ENCODE measurements around the gene TFIP11.
"Not testable (repeated sequence)": the region's sequence is repeated elsewhere in the genome, so short reads cannot be mapped to it uniquely, and the experiment has no call there.

The TFIP11 gene

GRCh38 chr22:26541167-26541819, 29.0 kb upstream of the TFIP11 start:
- DNase-seq (ENCODE audit: low spot score) = no peak

GRCh38 chr22:26540119-26540518, 27.8 kb upstream of the TFIP11 start:
- DNase-seq (ENCODE audit: low spot score) = no peak

GRCh38 chr22:26536762-26537134, 24.5 kb upstream of the TFIP11 start:
- DNase-seq (ENCODE audit: low spot score) = no peak

GRCh38 chr22:26536056-26536761, 23.9 kb upstream of the TFIP11 start:
- no peak for DNase-seq (ENCODE audit: low spot score)

- no peak for DNase-seq (ENCODE audit: low spot score)
Measured at GRCh38 chr22:26535603-26535908, 23.3 kb upstream of the TFIP11 start.

GRCh38 chr22:26534874-26535602, 22.8 kb upstream of the TFIP11 start:
- no peak for DNase-seq (ENCODE audit: low spot score)

GRCh38 chr22:26534171-26534855, 22.0 kb upstream of the TFIP11 start:
- DNase-seq (ENCODE audit: low spot score) = no peak

- no peak for DNase-seq (ENCODE audit: low spot score)
Measured at GRCh38 chr22:26529345-26529744, 17.1 kb upstream of the TFIP11 start.

- not testable (repeated sequence) for DNase-seq (ENCODE audit: low spot score)
Measured at GRCh38 chr22:26528518-26528917, 16.2 kb upstream of the TFIP11 start.

- DNase-seq (ENCODE audit: low spot score) = no peak
Measured at GRCh38 chr22:26527574-26528465, 15.5 kb upstream of the TFIP11 start.

GRCh38 chr22:26527167-26527566, 14.9 kb upstream of the TFIP11 start:
- no peak for DNase-seq (ENCODE audit: low spot score)

- DNase-seq (ENCODE audit: low spot score) = no peak
Measured at GRCh38 chr22:26525946-26526564, 13.8 kb upstream of the TFIP11 start.

GRCh38 chr22:26524870-26525269, 12.6 kb upstream of the TFIP11 start:
- DNase-seq (ENCODE audit: low spot score) = no peak

GRCh38 chr22:26522592-26522991, 10.3 kb upstream of the TFIP11 start:
- DNase-seq (ENCODE audit: low spot score) = no peak

- DNase-seq (ENCODE audit: low spot score) = no peak
Measured at GRCh38 chr22:26522012-26522411, 9.7 kb upstream of the TFIP11 start.

GRCh38 chr22:26517429-26517828, 5.2 kb upstream of the TFIP11 start:
- DNase-seq (ENCODE audit: low spot score) = no peak

GRCh38 chr22:26516503-26516902, 4.2 kb upstream of the TFIP11 start:
- no peak for DNase-seq (ENCODE audit: low spot score)

GRCh38 chr22:26515931-26516330, 3.7 kb upstream of the TFIP11 start:
- DNase-seq (ENCODE audit: low spot score) = no peak

GRCh38 chr22:26514419-26515161, 2.3 kb upstream of the TFIP11 start:
- no peak for DNase-seq (ENCODE audit: low spot score)

- DNase-seq (ENCODE audit: low spot score) = no peak
Measured at GRCh38 chr22:26513838-26514237, 1.6 kb upstream of the TFIP11 start.

- DNase-seq (ENCODE audit: low spot score) = no peak
Measured at GRCh38 chr22:26508148-26508547, 4.1 kb downstream of the TFIP11 start.

Measured in LoVo (cell line).